ENCODE results near the gene CPLX3.

DNA sequence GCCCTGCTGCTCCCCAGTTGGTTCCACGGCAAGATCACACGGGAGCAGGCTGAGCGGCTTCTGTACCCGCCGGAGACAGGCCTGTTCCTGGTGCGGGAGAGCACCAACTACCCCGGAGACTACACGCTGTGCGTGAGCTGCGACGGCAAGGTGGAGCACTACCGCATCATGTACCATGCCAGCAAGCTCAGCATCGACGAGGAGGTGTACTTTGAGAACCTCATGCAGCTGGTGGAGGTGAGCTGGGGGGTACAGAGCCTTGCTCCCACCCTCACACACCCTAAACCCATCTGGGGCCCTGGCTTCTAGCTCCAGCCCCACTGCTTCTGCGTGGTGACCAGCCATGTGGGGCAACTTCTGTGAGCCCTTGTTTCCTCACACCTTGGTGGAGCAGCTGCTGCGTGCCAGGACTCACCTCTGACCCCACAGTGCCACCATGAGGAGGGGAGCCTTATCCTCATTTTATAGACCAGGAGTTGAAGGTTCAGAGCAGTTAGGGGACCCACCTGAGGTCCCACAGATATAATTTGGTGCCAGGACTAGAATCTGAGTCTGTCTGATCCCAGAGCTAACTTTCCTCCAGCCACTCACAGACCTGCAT lies 27.1 kb upstream of the CPLX3 start:
- TF ChIP-seq, protein P1, sequence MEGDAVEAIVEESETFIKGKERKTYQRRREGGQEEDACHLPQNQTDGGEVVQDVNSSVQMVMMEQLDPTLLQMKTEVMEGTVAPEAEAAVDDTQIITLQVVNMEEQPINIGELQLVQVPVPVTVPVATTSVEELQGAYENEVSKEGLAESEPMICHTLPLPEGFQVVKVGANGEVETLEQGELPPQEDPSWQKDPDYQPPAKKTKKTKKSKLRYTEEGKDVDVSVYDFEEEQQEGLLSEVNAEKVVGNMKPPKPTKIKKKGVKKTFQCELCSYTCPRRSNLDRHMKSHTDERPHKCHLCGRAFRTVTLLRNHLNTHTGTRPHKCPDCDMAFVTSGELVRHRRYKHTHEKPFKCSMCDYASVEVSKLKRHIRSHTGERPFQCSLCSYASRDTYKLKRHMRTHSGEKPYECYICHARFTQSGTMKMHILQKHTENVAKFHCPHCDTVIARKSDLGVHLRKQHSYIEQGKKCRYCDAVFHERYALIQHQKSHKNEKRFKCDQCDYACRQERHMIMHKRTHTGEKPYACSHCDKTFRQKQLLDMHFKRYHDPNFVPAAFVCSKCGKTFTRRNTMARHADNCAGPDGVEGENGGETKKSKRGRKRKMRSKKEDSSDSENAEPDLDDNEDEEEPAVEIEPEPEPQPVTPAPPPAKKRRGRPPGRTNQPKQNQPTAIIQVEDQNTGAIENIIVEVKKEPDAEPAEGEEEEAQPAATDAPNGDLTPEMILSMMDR (IDR thresholded peaks at IDR 0.05), result no peak
- TF ChIP-seq POLR2A (IDR thresholded peaks at IDR 0.05), result no peak
- TF ChIP-seq POLR2AphosphoS5 (IDR thresholded peaks at IDR 0.05), result no peak
